ENCODE results near the gene DSC1. TPM values are rescaled to one million over a fixed set of nuclear protein-coding genes. Genes with fewer than 3 reads are reported as not detected.
"Not testable (repeated sequence)": the region's sequence is repeated elsewhere in the genome, so short reads cannot be mapped to it uniquely, and the experiment has no call there.

The DSC1 gene
- total RNA-seq, 2 donors from 2014 or later: 0.06 to 0.09 TPM

DNA sequence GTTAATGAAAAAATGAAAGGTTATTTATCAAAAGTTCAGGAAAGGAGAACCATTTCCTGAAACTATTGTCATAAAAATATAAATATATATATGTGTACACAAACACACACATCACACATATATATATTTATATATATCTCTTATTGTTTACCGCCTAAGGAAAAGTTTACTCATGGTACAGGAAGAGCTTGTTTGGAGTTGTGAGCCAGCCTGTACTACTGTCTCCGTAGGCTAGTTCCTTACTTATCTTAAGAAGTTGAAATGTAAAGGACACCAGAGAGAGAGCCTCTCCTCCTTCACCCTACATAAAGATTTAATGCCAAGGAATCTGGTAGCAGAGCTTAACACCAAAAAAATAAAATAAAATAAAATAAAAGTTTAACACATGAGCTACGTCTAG is 19.6 kb downstream of the DSC1 start:
- peaks cover 5 to 6% of the 10 kb centered on the region in 2 donors for H3K36me3 Mint-ChIP-seq
- DNase-seq (ENCODE audit: low spot score in 2 of 2) (no peak), ATAC-seq (no peak)
- peaks cover 5% of the 10 kb centered on the region in 2 donors for H3K9me3 Mint-ChIP-seq
- no peak overlapping the region for H3K27ac Mint-ChIP-seq

DNA sequence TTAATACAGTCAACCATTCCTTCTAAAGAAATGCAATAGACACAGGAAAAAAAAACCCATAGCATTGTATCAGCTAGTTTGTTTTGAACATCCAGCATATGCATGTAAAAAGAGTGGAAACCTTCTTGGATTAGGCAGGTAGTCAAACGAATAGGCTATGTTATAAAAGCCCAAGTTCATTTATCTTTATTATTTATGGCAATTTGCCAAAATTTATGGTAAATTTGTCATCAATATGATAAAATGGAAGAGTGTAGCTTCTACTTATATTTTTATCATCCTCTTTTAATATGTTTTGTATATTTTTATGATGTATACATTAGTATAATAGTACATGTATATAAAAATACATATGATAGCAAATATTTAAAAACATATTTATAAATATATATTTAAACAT is 23.9 kb downstream of the DSC1 start:
- no peaks in the 10 kb centered on the region for H3K9me3 Mint-ChIP-seq
- H3K27ac Mint-ChIP-seq: no peak overlapping the region
- ATAC-seq (no peak), DNase-seq (ENCODE audit: low spot score in 2 of 2) (no peak)
- H3K36me3 Mint-ChIP-seq: no peaks in the 10 kb centered on the region

DNA sequence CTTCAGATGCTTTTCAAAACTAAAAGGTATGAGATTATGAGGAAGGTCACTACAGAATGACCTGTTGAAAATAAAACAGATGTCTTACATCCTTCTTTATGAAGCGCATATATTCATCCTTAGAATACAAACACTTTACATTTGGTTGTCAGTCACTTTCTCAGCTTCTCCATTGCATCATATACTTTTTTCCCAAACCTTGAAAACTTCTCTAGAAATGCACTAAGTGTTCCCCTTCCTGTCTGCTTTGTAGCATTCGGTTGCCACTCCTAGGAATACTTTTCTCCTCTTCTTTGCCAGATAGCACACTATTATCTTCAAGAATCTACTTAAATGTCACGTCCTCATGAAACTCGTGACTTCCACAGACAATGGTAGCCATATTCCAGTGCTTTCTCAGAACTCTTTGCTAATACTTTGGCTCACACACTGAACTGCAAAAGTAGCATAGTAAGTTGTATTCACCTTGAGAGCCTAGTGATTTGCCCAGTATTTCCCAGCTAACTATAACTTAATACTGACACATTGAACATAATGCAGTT is 27.6 kb downstream of the DSC1 start:
- DNase-seq (ENCODE audit: low spot score in 2 of 2) (no peak), ATAC-seq (no peak)
- Mint-ChIP-seq H3K27ac (no peak overlapping the region), H3K9me3 (no peaks in the 10 kb centered on the region), H3K36me3 (no peaks in the 10 kb centered on the region)

DNA sequence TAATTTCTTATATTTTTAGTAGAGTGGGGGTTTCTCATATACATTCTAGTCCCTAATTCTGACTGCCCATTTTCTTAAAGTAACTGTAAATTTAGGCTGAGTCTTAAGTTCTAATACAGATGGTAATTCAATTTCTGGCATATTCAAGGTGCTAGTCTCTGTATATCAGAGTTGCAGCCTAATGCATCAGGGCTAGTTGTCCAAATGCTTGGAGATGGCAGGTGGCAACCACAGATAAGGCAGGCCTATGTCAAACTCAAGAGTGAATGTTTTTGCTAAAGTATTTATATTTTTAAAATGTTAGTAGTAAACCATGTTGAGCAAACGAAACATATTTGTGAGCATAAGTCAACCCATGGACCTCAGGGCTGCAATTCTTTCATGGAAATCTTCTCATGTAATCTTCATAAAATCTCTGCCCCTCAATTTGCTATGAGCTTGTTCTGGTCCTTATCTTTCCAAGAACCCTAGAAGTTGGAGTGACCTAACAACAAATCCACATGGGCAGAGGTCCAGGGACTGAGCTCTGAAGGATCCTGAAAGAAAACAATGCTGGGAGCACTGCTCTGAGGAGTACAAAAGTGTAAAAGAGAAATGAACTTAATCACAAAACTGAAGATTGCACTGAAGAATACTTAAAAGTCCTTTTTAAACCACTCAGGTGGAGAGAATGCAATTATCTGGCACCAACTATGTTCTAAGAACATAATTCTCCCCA is 33.1 kb downstream of the DSC1 start:
- no peak overlapping the region for H3K27ac Mint-ChIP-seq
- no peaks in the 10 kb centered on the region for H3K9me3 Mint-ChIP-seq
- no peaks in the 10 kb centered on the region for H3K36me3 Mint-ChIP-seq
- no peak for ATAC-seq
- DNase-seq (ENCODE audit: low spot score in 2 of 2): no peak

DNA sequence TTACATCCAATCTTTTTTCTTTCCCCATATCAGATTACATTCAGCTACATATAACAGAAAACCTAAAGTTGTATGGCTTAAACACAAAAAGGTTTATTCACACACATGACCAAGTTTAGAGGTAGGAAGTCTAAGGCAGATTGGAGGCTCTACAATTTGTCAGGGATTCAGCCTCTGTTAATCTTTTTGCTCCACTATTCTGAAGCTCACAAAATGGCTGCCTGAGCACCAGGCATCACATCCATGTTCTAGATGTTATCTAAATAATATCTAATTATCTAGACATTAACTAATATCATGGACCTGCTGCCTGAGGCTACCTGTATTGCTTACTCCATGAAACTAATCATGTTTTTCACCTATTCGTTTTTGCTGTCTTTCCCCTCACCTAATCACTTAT is 36.8 kb downstream of the DSC1 start:
- DNase-seq (ENCODE audit: low spot score in 2 of 2) (no peak), ATAC-seq (no peak)
- peaks cover 0 to under 1% of the 10 kb centered on the region in 2 donors for H3K9me3 Mint-ChIP-seq
- H3K27ac Mint-ChIP-seq: no peak overlapping the region
- no peaks in the 10 kb centered on the region for H3K36me3 Mint-ChIP-seq

DNA sequence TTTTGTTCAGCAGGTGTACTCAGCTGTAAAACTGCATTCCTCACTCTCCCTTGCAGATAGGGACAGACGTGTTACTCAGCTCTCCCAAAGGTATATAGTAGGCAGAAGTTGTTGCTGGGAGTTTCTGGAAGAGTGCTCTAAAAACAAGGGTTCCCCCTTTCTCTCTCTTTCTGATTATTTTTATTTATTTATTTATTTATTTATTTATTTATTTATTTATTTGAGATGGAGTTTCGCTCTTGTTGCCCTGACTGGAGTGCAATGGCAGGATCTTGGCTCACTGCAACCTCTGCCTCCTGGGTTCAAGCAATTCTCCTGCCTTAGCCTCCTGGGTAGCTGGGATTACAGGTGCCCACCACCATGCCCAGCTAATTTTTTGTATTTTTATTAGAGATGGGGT is 39.5 kb downstream of the DSC1 start:
- not testable (repeated sequence) for DNase-seq (ENCODE audit: low spot score in 2 of 2)

DNA sequence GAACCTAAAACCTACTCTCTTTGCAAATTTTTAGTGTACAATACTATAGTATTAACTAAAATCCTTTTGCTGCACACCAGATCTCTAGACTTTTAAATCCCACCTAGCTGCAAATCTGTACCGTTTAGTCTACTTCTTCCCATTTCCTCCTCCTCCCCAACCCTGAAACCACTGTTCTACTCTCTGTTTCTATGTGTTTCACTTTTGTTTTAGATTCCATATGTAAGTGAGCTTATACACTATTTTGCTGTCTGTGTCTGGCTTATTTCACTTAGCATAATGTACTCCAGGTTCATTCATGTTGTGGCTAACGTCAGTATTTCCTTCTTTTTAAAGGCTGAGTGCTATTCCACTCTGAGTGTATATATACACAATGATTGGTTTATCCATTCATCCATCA is 42.1 kb downstream of the DSC1 start:
- DNase-seq (ENCODE audit: low spot score in 2 of 2) (no peak), ATAC-seq (no peak)
- Mint-ChIP-seq H3K36me3 (no peaks in the 10 kb centered on the region), H3K27ac (no peak overlapping the region), H3K9me3 (peaks cover 14 to 23% of the 10 kb centered on the region in 2 donors)

More for the DNA sequence above, 39.5 kb downstream of the DSC1 start:
- H3K36me3 Mint-ChIP-seq, H3K27ac Mint-ChIP-seq, ATAC-seq: not testable (repeated sequence)
- H3K9me3 Mint-ChIP-seq: peaks cover 11 to 18% of the 10 kb centered on the region in 2 donors

DNA sequence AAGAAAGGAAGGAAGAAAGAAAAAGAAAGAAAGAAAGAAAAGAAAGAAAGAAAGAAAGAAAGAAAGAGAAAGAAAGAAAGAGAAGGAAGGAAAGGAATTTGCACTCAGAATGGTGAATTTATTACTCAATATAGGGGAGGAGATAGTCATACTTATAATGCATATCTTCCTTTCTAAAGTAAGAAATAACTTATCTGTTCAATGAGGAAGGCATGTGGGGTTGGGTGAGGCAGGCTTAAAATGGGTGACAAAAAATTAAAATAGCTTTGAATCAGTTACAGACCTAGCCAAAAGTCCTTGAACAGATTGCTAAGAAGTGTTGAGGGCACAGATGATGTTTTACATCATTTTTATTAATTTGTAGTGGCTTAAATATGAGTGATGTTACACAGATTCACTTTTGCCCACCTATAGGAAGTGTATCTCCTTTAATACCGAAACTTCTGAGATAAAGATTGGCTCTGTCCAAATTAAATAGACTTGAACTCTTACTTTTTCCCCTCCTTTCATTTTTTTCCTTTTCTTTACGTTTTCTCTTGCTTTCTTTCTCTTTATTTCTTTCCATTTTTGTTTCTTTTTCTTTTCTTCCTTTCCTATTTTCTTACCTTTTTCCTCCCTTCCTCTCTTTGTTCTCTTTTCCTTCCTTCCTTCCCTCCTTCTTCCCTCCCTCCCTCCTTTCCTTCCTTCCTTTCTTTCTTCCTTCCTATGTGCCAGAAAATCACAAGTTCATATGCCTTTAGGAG is 45.6 kb downstream of the DSC1 start:
- DNase-seq (ENCODE audit: low spot score in 2 of 2) (no peak), ATAC-seq (no peak)

DNA sequence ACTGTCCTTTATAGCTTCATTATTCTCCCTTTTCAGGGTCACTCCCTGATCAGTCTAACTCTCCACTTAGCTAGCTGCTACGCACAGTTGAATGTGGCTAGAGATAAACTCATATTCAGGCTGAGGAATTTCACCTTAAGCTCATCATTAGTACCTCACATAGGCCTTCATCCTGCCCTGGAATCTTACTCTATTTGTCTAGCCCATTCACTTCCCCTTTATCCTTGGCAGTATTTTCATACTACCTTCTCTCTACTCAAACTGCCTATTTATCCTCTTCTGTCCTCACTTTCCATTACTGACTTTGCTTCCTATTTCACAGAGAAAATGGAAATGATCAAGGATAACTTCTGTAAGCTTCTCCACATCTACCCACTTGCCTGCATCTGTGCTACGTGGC is 49.9 kb downstream of the DSC1 start:
- Mint-ChIP-seq H3K27ac (no peak overlapping the region), H3K9me3 (peaks cover 10 to 13% of the 10 kb centered on the region in 2 donors), H3K36me3 (no peaks in the 10 kb centered on the region)
- ATAC-seq (no peak), DNase-seq (ENCODE audit: low spot score in 2 of 2) (no peak)

More for the DNA sequence above, 45.6 kb downstream of the DSC1 start:
- Mint-ChIP-seq H3K27ac (peak overlapping the region in 1 of 2 donors; percentile 24), H3K9me3 (peaks cover 14 to 24% of the 10 kb centered on the region in 2 donors), H3K36me3 (no peaks in the 10 kb centered on the region)

DNA sequence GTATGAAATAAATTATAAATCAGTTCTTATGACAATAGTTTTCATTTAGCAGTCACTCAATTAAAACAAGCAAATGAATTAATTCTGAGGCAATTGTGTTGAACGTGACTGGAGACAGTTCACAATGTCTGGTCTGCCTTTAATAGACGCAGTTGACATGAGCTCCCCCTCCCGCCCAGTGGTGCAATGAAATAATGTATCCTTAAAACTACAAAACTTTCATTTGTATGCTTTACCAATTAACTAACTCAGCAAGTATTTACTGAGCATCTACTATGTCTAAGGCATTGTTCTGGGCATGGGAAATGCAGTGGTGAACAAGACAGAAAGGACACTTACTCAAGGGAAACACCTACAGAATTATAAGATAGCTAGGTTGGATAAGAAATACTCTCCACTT is 56.9 kb downstream of the DSC1 start:
- H3K9me3 Mint-ChIP-seq: peaks cover 5 to 10% of the 10 kb centered on the region in 2 donors
- DNase-seq (ENCODE audit: low spot score in 2 of 2) (no peak), ATAC-seq (no peak)
- peaks cover under 1 to 5% of the 10 kb centered on the region in 2 donors for H3K36me3 Mint-ChIP-seq
- H3K27ac Mint-ChIP-seq: no peak overlapping the region

DNA sequence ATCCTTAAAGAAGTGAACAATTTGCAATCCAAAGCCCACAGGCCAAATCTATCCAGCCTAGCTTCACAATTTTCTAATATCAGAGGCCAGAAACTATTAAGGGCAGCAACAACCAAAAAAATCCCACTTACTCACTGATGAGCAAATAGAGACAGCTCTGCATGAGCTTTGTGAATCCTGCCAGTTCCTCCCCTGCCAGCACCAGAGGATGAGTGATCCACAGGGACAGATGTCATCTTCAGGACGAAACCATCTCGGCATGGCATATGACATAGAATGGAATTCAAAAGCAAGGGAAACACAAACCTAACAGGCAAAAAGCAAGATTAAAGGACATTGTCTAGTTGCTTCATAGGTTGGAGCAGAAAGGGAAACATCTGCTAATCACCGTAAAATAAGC is 58.2 kb downstream of the DSC1 start:
- no peak for DNase-seq (ENCODE audit: low spot score in 2 of 2)
- H3K27ac Mint-ChIP-seq: no peak overlapping the region
- no peak for ATAC-seq
- H3K36me3 Mint-ChIP-seq: peaks cover 6 to 16% of the 10 kb centered on the region in 2 donors
- peaks cover 11% of the 10 kb centered on the region in 2 donors for H3K9me3 Mint-ChIP-seq

DNA sequence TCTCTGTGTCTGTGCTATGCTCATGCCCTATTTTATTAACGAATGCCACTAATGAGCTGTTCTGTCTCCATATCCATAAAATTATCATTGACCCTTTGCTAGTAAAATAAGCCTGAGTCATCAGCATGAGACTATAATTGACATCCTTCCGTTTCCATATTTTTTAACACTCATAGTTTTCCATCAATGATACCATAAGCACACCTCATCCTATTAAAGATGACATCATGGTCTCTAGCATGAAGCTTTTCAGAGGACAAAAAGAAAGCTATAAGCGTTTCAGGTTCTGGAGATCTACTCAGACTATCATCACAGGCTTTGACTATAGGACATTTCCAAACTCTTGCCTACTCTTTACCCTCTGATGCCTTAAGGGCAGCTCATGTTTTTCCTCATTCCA is 59.2 kb downstream of the DSC1 start:
- Mint-ChIP-seq H3K36me3 (peaks cover 6 to 20% of the 10 kb centered on the region in 2 donors), H3K27ac (no peak overlapping the region), H3K9me3 (peaks cover 11 to 19% of the 10 kb centered on the region in 2 donors)
- ATAC-seq (no peak), DNase-seq (ENCODE audit: low spot score in 2 of 2) (no peak)

DNA sequence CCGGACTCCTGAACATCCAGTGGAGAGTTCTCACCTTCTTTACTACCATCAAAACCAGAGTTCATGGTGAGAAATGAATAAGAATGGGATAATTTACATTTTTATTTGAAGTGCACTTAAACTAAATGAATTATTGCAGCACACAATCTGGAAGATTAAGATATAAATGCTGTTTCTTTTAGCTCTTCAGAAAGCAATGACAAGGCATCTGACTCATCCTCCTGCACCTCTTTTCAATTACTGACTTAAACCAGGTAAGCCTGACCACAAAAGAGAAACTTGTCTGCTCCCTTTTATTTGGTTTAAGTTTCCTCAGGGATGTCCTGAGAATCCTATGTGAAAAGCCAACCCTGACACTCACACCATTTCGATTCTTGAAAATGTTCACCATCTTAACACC is 59.7 kb downstream of the DSC1 start:
- DNase-seq (ENCODE audit: low spot score in 2 of 2) (no peak), ATAC-seq (no peak)
- no peak overlapping the region for H3K27ac Mint-ChIP-seq

DNA sequence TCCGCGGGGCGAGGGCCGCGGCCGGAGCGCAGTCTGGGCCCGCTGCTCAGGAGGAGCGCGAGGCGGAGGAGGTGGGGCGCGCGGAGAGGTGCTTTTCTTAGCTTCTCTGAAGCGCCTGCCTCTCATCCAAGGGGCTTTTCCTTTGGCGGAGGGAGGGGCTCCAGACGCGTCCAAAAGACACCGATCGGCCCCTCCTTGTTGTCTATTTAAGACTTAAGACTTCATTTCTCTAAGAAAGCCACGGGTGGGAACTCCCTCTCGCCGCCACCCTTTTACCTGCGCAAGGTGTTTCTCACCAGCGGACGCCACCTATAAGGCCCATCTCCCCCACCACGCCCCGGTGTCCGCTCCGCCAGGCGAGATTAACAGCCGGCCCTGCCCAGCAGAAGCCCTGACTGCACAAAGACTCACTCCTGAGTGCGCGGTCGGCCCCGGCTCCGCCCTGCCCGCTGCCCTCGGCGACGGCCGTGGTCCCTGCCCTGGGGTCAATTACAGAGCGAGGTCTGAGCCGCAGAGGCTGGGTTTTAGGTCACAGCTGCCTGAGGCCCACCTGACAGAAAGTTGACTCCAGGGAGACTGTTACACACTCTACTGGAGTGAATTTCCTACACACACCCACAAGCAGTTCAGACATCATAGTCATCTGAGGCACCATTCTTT is 60.5 kb downstream of the DSC1 start, which contains the start of gene DSC2:
DSC2 (minus strand) TSS at position 397 of the 660 bp plus-strand sequence. CDS start 450 bp downstream, outside the sequence.
- H3K27ac Mint-ChIP-seq: no peak within 1 kb of the TSS
- DNase-seq (ENCODE audit: low spot score in 2 of 2): no peak
- ATAC-seq: no peak
- H3K36me3 Mint-ChIP-seq: peaks cover 6 to 20% of the 10 kb centered on the region in 2 donors
- peaks cover 11 to 19% of the 10 kb centered on the region in 2 donors for H3K9me3 Mint-ChIP-seq

More for the DNA sequence above, 59.7 kb downstream of the DSC1 start:
- Mint-ChIP-seq H3K9me3 (peaks cover 11 to 19% of the 10 kb centered on the region in 2 donors), H3K36me3 (peaks cover 6 to 20% of the 10 kb centered on the region in 2 donors)

DNA sequence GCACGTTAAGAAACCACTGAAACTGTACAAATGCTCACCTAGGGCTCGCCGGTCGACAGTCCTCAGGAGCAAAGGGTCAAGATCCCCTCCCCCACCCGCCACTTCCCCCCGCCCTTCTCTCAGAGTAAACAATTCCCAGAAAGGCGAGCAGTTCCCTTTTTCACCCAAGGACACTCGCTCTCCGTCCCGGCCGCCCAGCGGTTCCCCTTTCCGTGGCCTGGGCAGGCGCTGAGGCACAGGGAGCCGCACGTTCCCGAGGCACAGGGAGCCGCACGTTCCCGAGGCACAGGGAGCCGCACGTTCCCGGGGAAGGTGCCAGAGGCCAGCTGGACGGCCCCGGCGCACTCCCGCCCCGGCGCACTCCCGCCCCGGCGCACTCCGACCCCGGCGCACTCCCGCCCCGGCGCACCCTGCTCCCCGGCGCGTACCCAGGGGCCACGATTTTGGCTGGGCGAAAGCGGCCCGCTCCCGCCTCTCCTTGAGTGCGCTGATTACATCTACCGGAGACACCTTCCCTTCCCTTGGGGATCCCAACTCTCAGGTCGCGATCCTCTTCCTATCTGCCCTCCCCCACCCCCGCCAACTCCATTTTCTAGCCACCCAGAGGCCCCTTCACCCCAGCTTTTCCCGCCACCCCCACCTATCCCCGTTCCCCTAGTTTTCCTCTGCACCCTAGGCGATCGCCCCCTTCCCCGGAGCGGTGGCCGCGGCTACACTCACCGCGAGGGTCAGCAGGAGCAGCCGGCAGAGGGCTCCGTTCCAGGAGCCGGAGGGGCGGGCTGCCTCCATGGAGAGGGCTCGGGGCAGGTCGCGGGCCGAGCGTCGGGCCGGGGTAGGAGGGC is 61.3 kb downstream of the DSC1 start:
- DNase-seq (ENCODE audit: low spot score in 2 of 2): no peak
- Mint-ChIP-seq H3K36me3 (peaks cover 6 to 20% of the 10 kb centered on the region in 2 donors), H3K9me3 (peaks cover 7 to 19% of the 10 kb centered on the region in 2 donors)

More for the DNA sequence above, 61.3 kb downstream of the DSC1 start:
- ATAC-seq: peak in 1 of 2 donors; percentile 26
- H3K27ac Mint-ChIP-seq: no peak overlapping the region

All from activated naive CD4-positive, alpha-beta T cell treated with anti-CD3 and anti-CD28 coated beads, Interleukin-2, amount 50 U/mL, for 72 hours (primary cell).